GM19468 (cell line): Measurements from ENCODE around the gene GAS7.
"Not testable (repeated sequence)": the region's sequence is repeated elsewhere in the genome, so short reads cannot be mapped to it uniquely, and the experiment has no call there.

Experiments
- ATAC-seq: cut with Tn5 transposase; IDR thresholded peaks from one replicate; pipeline ENCODE4 v1.9.1; 2021; ENCODE audit warnings: mild to moderate bottlenecking, moderate library complexity, moderate number of reproducible peaks; ENCODE audit not compliant: unreplicated experiment; ENCODE audit errors: extremely low read depth

Gene GAS7

DNA sequence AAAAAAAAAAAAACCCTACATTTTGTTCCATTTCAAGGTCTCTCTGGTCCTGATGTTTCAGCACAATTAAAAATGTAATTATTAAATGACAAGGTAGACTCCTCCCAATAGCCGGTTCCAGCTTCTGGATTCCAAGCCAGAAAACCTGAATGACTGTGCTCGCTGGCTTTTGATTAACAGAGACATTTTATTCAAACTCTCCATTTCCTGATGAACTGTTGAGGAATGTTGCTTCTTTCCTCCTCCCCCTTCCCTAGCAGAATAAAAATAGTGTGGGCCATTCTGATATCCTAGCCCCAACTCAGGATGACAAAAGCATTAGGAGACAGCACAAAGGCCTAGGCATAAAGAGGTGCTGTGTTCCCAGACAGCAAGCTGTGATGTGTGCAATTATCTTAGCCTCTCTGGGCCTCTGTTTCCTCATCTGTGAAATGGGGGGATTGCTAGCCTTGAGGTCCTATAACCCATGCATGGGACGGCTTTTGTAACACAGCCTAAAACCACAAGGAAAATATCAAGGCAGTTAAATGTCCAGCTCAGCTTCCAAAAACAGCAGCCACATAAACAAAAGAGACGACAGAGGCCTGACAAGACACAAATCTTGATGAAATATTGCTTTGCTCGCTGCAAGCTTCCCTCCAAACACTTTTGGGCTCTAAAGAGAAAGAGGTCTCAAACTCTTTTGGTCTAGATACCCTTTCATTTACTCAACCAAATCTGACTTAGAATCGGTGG, 166.1 kb downstream of the GAS7 start:
- ATAC-seq: no peak

- ATAC-seq: no peak
Observed at GRCh38 chr17:10031606-10032005, 166.8 kb downstream of the GAS7 start.

- ATAC-seq: no peak
Observed at GRCh38 chr17:10031127-10031526, 167.3 kb downstream of the GAS7 start.

- no peak for ATAC-seq
Observed at GRCh38 chr17:10029129-10029528, 169.3 kb downstream of the GAS7 start.

- no peak for ATAC-seq
Observed at GRCh38 chr17:10025976-10026901, 172.2 kb downstream of the GAS7 start.

GRCh38 chr17:10025224-10025623, 173.2 kb downstream of the GAS7 start:
- ATAC-seq: no peak

DNA sequence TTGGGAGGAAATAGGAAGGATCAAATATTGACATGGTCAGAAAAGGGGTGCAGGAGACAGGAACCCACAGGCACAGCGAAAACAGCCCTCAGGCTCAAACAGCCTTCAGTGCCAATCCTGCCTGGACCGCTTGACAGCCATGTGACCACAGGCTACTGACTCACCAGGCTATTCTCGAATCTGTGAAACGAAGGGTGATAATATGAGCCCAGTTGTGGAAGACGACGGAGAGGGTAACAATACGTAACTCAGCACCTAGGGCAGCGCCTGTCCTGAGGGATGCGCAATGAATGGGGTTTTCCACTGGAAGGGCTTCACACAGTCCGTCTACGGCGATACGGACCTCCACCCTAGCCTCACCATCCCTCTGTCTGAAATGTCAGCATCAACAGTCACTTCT, 176.0 kb downstream of the GAS7 start:
- no peak for ATAC-seq

DNA sequence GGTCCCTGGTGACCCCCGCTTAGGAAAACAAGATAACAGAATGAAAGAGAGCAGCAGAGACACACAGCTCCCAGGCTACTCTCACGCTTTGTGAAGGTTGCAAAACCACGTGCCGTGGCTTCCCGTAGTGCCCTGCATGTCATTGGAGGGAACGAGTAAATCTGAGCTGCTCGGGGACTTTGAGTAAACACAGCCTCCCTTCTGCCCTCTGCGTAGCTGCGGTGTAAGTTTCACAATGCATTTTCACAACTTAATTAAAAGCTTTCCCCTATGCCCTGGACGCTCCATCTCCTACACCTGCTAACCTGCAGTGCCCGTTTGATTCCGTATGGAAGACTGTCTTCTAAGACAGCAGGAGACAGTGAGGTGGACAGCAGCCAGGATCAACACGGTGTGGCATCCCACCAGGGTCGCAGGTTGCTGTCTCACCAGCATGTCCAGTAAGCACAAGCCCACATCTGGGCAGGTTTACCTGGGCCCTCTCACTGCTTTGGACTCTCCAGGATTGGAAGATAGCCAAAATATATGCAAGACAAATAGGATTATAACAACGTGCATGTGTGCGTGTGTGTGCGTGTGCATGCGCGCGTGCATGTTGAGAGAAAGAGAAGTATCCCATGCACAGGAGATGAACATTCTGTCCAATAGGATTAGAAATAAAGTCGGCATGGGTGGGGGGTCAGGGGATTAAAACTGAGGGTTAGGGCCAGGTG, 177.0 kb downstream of the GAS7 start:
- ATAC-seq: no peak

GRCh38 chr17:10019941-10020451, 178.4 kb downstream of the GAS7 start:
- ATAC-seq: no peak

- peak; percentile 64 for ATAC-seq
Observed at GRCh38 chr17:10018461-10018891, 179.9 kb downstream of the GAS7 start.

DNA sequence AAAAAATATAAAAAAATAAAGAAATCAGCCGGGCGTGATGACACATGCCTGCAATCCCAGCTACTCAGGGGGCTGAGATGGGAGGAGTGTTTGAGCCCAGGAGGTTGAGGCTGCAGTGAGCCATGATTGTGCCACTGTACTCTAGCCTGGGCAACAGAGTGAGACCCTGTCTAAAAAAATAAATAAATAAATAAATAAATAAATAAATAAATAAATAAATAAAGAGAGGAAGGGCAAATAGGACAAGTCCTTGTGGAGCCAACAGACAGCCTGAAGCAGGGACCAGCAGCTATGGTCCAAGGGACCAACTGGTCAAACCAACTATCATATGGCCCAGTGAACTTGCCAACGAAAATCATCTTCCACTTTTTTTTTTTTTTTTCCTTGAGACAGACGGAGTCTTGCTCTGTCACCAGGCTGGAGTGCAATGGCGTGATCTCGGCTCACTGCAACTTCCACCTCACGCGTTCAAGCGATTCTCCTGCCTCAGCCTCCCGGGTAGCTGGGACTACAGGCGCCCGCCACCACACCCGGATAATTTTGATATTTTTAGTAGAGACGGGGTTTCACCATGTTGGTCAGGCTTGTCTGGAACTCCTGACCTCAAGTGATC, 181.3 kb downstream of the GAS7 start:
- not testable (repeated sequence) for ATAC-seq

GRCh38 chr17:10013365-10014112, 184.9 kb downstream of the GAS7 start:
- peak; percentile 62 for ATAC-seq

- no peak for ATAC-seq
Observed at GRCh38 chr17:10010752-10011151, 187.7 kb downstream of the GAS7 start.

GRCh38 chr17:10003705-10004104, 194.7 kb downstream of the GAS7 start:
- ATAC-seq: no peak

- ATAC-seq: not testable (repeated sequence)
Observed at GRCh38 chr17:10002567-10003360, 195.6 kb downstream of the GAS7 start.

- ATAC-seq: no peak
Observed at GRCh38 chr17:10001306-10001873, 197.0 kb downstream of the GAS7 start.

GRCh38 chr17:9999919-10000695, 198.3 kb downstream of the GAS7 start:
- peak; percentile 64 for ATAC-seq
